ENCODE results near the gene THBS3.
"Not testable (repeated sequence)": the region's sequence is repeated elsewhere in the genome, so short reads cannot be mapped to it uniquely, and the experiment has no call there.

THBS3 gene

DNA sequence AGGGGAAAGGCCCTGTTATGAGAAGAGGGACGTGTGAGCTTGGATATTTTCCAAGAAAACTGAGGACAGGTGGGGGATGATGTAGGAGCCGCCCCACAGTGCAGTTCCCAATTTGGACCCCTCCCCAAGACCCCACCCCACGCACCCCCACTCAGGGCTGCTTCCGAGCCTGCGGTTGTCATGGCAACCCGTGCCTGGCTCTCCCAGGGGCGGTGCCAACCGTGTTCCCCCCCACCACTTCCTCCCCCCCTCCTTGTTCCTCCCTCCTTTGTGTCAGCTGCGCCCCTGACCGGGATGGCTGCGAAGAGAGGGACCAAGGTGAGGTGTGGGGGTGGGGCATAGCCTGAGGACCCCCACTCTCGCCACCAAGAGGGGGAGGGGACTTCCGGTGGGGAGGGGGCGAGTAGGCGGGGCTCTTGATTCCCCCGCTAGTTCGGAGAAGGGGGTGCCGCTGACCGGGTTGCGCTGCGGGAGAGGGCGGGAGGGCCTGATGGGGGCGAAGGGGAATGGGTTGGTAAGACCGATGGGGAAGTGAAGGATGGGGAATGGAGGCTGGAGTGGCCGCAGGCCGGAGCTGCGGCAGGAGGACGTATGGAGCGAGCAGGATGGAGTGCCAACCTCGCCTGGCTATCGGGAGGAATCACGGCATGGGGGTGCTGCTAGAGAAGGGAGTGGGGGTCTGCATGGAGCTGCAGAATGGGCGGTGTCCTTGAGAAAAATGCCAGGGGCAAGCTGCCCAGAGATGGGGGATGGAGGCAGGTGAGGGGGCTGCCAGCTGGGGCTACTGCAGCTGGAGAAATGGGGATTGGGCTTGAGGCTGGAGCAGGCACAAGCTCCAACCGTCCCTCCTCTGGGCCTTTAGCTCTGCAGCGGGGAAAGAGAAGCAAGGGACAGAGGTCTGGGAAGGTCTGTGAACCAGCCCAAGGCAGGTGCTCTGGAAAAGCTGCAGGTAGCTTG, 33.1 kb downstream of the THBS3 start:
- no peak for DNase-seq (ENCODE audit: low read depth in 2 of 2, low spot score in 1 of 2)

DNA sequence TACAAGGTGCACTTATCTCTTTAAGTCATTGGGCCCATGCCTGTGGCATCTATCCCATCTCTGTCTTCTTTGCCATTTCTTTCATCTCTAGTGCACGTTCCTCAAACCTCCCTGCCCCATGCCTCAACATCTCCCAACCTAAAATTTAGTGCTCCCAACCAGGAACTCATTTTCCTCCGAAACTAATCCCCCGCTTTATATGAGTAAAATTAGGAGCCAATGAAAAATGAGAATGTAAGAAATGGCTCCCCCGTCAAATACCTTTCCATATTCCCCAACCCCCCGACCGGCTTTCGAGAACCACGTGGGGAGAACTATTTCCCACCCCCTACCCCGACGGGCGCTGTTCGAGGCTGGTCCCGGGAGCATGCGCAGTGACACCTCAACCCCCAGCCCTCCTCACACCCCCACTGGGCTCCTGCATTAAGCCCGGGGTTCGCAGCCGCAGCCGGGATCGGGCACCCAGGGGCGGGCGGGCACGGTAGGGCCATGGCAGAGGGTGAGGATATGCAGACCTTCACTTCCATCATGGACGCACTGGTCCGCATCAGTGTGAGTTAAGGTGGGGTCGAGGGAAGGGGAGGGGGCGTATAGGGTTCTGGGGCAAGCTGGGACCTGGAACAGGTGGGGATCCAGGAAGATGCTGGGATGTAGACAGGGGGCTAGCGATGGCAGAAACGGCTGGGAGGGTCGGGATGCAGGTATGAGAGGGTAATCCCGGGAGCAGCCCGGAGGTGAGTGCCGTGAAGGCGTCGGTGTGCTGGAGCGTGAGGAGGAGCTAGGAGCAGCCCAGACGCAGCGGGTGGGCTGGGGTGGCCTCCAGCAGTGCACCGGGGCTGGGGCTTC, 34.0 kb downstream of the THBS3 start, which contains the start of gene TRIM46:
TRIM46 (plus strand) TSS at position 372 of the 846 bp plus-strand sequence; CDS start at position 490, 118 bp downstream.
- peak in 1 of 2 donors; percentile 36 for DNase-seq (ENCODE audit: low read depth in 2 of 2, low spot score in 1 of 2)

DNA sequence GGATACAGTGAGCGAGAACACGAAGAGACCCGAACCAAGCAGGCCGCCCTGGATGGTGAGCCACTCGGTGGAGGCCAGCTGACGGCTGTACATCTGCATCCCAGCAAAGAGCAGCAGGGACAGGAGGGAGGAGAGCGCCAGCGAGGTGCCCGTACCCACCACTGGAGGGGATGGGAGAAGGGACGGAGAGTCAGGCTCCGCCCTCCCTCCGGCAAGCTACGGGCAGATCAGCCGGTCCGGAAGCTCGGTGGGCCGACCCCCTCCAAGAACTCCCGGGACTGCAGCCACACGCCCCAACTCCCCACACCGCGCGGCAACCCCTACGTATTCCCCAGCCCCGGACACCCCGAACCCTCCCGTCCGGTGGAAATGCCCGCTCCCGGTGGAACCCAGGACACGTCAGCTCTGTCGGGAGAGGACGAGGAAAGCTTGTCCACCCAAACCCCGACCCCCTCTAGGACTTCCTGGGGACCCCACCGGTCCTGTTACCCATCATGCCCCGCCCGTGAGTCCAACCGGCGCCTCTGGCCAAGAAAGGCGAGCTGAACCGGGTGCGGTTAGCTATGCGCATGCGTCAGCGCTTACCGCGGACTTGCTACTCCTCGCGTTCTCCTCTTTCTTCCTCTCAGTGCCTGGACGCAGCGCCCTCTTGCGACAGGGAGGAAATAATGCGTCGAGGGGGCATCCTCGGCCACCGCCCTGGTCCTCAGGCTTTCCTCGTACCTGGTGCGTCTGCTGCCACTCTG, 34.8 kb downstream of the THBS3 start, which contains the start of gene KRTCAP2:
KRTCAP2 (minus strand) TSS at position 573 of the 746 bp plus-strand sequence; CDS start at position 493, 80 bp downstream.
- peak; percentile 88 to 92 for DNase-seq (ENCODE audit: low read depth in 2 of 2, low spot score in 1 of 2)

- DNase-seq (ENCODE audit: low read depth in 2 of 2, low spot score in 1 of 2): no peak
Observed at GRCh38 chr1:155171836-155172731, 35.6 kb downstream of the THBS3 start.

GRCh38 chr1:155170806-155171205, 36.9 kb downstream of the THBS3 start:
- DNase-seq (ENCODE audit: low read depth in 2 of 2, low spot score in 1 of 2): no peak

GRCh38 chr1:155170101-155170785, 37.5 kb downstream of the THBS3 start:
- DNase-seq (ENCODE audit: low read depth in 2 of 2, low spot score in 1 of 2): no peak

GRCh38 chr1:155169541-155169940, 38.2 kb downstream of the THBS3 start:
- no peak for DNase-seq (ENCODE audit: low read depth in 2 of 2, low spot score in 1 of 2)

DNA sequence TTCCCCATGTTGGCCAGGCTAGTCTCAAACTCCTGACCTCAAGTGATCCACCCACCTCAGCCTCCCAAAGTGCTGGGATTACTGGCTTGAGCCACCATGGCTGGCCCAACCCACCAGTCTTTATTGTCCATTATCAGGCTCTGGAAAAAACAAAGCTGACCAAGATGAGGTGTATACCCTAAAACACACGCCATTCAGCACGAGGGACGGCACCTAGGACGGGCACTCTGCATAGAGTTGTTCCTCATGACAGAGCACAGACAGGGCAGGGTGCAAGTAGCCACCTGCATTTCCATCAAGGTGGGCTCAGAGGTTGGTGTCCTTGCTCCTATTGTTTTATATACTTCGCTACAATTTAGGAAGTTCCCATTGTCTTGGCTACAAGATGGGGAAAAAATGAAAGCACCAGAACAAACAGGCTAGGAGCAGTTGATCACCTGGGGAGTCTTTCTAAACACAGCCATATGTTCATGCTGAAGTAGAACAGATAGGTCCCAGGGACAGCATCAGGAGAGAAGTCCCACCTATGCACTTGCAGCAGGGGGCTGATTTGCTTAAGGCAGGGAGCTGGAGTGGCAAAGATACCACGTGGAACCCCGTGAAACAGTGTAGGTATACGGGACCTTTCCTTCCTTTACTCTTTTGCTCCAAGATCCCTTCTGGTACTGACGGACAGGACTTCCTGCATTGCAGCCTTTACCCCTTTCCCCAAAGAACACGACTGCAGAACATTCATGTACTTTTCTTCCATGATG, 39.1 kb downstream of the THBS3 start:
- DNase-seq (ENCODE audit: low read depth in 2 of 2, low spot score in 1 of 2): no peak

DNA sequence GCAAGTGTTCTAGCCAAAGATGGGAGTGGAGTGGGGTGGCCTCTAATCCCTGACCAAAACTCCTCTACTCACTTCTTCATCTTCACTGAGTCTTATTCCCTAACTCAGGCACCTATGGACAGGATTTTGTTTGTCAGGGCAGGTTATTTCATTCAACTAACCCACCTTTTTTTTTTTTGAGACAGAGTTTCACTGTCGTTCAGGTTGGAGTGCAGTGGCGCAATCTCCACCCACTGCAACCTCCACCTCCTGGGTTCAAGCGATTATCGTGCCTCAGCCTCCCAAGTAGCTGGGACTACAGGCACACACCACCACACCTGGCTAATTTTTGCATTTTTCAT, 39.6 kb downstream of the THBS3 start:
- DNase-seq (ENCODE audit: low read depth in 2 of 2, low spot score in 1 of 2): not testable (repeated sequence)

GRCh38 chr1:155167166-155168104, 40.3 kb downstream of the THBS3 start:
- peak; percentile 60 to 85 for DNase-seq (ENCODE audit: low read depth in 2 of 2, low spot score in 1 of 2)

GRCh38 chr1:155166471-155167165, 41.1 kb downstream of the THBS3 start:
- DNase-seq (ENCODE audit: low read depth in 2 of 2, low spot score in 1 of 2): no peak

DNA sequence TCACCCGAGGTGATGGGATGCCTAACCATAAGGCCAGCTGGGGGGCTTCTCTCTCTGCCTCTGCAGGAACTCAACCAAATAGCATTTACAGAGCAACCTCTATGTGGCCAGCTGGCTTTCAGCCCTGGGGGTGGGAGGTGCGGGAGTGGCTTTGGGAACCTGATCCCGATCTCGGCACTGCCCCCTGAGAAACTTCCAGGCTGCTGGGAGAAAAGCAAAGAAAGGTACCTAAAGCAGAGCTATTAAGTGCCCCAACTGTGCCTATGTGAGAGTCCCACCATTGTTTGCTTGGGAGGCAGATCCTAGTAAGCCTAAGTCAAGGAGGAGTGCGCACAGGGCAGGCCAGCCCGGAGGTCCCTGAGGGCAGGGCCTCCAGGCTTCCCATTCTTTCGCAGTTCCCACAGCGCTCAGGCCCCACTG, 41.6 kb downstream of the THBS3 start:
- no peak for DNase-seq (ENCODE audit: low read depth in 2 of 2, low spot score in 1 of 2)

DNA sequence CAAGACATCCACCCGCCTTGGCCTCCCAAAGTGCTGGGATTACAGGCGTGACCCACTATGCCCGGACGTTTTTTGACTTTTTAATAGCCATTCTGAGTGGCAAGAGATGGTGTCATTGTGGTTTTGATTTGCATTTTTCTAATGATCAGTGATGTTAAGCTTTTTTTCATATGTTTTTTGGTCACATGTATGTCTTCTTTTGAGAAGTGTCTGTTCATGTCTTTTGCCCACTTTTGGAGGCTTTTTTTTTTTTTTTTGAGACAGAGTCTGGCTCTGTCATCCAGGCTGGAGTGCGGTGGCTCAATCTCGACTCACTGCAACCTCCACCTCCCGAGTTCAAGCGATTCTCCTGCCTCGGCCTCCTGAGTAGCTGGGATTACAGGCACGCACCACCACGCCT, 43.1 kb downstream of the THBS3 start:
- not testable (repeated sequence) for DNase-seq (ENCODE audit: low read depth in 2 of 2, low spot score in 1 of 2)

- DNase-seq (ENCODE audit: low read depth in 2 of 2, low spot score in 1 of 2): not testable (repeated sequence)
Observed at GRCh38 chr1:155163785-155164184, 43.9 kb downstream of the THBS3 start.

GRCh38 chr1:155162631-155163030, 45.1 kb downstream of the THBS3 start:
- not testable (repeated sequence) for DNase-seq (ENCODE audit: low read depth in 2 of 2, low spot score in 1 of 2)

DNA sequence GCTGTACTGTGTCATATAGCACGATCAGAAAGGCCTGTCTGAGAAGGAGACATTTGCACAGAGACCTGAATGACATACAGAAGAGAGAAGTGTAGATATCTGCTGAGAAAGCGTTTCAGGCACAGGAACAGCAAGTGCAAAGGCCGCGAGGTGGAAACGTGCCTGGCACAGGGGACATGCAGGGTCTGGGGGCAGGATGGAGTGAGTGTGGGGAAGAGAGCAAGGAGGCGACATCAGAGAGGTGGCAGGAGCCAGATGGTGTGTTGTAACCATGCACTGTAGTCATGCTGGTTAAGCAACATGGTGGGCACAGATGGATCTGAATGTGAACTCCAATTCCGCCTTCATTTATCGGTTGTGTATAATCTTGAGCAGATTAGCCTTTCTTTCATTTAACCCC, 47.6 kb downstream of the THBS3 start:
- DNase-seq (ENCODE audit: low read depth in 2 of 2, low spot score in 1 of 2): no peak

- no peak for DNase-seq (ENCODE audit: low read depth in 2 of 2, low spot score in 1 of 2)
Observed at GRCh38 chr1:155158991-155159390, 48.7 kb downstream of the THBS3 start.

Data from stimulated activated CD8-positive, alpha-beta memory T cell treated with anti-CD3 and anti-CD28 coated beads, Interleukin-4, amount 100 ng/mL, for 4 hours (primary cell).